ENCODE results near the gene CIRBP.
"Not testable (repeated sequence)": the region's sequence is repeated elsewhere in the genome, so short reads cannot be mapped to it uniquely, and the experiment has no call there.

CIRBP gene

DNA sequence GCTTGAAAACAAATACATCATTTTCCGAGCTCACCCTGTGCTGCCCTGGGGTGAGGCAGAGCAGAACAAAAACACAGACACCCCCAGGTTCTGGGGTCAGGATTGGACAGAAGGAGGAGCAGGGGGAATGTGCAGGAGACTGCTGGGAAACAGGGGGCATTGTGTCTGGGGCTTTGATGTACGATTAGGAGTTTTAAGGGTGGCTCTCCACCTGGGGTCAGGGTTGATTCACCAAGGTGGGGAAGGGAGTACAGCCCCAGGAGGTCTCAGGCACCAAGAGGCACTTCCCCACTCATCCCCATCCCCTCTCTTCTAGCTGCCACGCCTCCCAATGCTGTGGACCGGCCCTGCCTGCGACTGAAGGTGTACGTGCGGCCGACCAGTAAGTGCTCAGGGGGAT, 29.1 kb downstream of the CIRBP start:
- no peak overlapping the region for H3K4me3 ChIP-seq (replicated peaks; ENCODE audit: low read depth, low read length)
- no peak for DNase-seq (ENCODE audit: extremely low read depth, low read depth)
- TF ChIP-seq, protein P1, sequence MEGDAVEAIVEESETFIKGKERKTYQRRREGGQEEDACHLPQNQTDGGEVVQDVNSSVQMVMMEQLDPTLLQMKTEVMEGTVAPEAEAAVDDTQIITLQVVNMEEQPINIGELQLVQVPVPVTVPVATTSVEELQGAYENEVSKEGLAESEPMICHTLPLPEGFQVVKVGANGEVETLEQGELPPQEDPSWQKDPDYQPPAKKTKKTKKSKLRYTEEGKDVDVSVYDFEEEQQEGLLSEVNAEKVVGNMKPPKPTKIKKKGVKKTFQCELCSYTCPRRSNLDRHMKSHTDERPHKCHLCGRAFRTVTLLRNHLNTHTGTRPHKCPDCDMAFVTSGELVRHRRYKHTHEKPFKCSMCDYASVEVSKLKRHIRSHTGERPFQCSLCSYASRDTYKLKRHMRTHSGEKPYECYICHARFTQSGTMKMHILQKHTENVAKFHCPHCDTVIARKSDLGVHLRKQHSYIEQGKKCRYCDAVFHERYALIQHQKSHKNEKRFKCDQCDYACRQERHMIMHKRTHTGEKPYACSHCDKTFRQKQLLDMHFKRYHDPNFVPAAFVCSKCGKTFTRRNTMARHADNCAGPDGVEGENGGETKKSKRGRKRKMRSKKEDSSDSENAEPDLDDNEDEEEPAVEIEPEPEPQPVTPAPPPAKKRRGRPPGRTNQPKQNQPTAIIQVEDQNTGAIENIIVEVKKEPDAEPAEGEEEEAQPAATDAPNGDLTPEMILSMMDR (IDR thresholded peaks at IDR 0.05; ENCODE audit: low read depth, low read length, missing control alignments) = no peak

DNA sequence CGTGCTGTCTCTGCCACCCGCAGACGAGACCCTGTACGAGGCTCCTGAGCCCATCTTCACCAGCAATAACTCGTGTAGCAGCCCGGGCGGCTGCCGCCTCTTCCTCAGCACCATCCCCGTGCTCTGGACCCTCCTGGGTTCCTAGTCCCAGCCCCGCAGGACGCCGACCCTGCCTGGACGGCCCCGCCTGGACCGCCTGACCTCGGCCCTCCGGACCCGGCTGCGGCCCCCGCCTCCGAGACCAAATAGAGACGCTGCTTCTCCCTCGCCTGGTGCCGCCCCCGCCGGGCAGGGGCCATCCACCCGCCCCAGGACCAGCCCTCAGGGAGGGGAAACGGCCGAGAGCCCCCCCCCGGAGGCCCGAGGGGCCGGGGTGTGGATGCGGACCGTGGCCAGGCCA, 30.7 kb downstream of the CIRBP start:
- TF ChIP-seq, protein P1 (IDR thresholded peaks at IDR 0.05; ENCODE audit: low read depth, low read length, missing control alignments) = no peak
- no peak for DNase-seq (ENCODE audit: extremely low read depth, low read depth)
- no peak overlapping the region for H3K4me3 ChIP-seq (replicated peaks; ENCODE audit: low read depth, low read length)

DNA sequence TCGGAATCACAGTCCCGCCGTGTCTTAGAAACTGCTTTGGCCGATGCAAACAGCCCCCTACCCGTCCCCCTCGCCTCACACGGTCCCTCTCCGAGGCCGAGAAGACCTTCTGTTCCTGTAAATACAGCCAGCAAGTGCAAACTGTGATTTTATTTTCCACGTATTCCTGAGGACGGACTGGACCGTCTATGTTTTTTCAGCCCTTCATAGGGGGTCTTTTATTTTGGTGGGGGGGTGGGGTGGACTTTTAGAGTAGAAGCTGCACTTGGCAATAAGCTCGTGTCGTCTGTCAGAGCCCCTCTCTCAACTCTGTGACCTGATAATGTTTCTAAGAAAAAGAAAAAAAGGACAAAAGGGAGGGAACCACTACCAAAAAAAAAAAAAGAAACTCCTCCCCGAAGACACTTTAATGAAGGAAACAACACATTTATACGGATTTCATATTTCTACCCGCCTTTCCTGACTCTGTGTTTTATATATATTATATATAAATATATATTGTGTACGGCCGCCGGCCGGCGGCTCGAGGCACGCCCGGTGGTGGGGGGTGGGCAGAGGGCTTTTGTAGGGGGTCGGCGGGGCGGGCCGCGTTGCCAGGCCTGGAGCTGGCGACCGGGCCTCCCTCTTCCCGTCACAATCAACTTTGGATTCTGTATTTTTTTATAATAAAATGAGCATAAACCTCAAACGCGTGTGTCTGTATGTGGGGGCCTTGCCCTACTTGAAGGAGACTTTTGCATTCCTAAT, 31.8 kb downstream of the CIRBP start:
- DNase-seq (ENCODE audit: extremely low read depth, low read depth) = no peak
- TF ChIP-seq, protein P1 (IDR thresholded peaks at IDR 0.05; ENCODE audit: low read depth, low read length, missing control alignments) = no peak
- H3K4me3 ChIP-seq (replicated peaks; ENCODE audit: low read depth, low read length) = no peak overlapping the region

DNA sequence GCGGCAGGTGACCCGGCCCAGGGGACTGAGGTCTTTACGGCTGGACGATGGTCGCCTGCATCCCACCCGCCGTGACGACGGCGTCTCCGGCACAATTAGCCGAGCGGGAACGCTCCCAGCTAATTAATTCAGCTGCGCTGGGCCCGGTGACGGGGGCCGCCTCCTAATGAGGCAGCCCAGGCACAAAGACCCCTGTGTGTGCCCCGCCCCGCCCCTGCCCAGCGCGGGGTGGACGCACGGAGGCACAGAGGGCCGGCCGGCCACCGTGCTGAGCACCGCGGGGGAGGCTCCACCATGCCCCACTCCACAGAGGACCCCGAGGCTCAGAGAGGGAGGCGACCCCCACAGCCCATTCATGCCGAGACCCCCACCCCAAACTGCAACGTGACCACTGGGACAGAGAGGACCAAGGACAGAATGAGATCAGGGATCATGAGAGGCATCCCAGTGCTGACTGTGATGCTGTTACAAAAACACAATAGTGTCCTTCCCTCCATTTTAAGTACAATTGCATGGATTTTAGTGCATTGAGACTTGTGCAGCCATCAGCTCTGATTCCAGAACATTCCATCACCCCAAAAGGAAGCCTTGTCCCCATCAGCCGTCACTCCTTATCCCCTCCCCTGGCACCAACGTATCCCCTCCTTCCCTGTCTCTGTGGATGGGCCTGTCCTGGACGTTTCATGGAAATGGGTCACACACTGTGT, 33.6 kb downstream of the CIRBP start:
- H3K4me3 ChIP-seq (replicated peaks; ENCODE audit: low read depth, low read length) = no peak overlapping the region
- no peak for DNase-seq (ENCODE audit: extremely low read depth, low read depth)
- TF ChIP-seq, protein P1 (IDR thresholded peaks at IDR 0.05; ENCODE audit: low read depth, low read length, missing control alignments) = no peak

DNA sequence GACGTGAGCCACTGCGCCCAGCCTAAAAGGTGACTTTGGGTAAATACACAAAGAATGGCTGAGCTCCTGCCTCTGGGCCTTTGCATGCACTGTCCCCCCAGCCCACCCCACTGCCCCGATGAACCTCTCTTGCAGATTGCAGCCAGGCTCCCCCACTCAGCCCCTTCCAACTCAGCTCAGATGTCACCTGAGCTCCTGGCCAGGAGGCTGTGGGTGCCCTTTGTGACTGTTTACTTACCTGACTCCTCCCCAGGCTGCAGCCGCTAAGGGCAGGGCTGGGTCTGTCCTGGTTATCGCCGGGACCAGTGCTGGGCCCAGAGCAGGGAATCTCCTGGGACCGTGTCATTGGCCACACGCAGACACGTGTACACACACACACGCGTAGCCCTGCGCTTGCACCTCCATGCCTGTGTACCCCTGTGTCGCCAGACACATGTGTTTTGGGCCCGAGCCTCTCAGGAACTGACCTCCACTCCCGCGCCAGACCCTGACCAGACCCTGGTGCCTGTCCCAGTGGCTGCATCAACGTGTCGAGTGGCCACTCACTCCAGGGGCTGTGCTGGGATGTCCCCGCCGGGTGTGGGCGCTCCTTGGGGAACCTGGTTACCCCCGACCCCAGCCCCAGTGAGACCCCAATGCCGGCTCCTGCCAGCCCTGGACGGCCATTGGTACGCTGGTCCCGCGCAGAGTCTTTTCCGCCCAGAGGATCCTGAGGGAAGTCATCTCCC, 35.2 kb downstream of the CIRBP start:
- H3K4me3 ChIP-seq (replicated peaks; ENCODE audit: low read depth, low read length) = no peak overlapping the region
- TF ChIP-seq, protein P1 (IDR thresholded peaks at IDR 0.05; ENCODE audit: low read depth, low read length, missing control alignments) = no peak

DNA sequence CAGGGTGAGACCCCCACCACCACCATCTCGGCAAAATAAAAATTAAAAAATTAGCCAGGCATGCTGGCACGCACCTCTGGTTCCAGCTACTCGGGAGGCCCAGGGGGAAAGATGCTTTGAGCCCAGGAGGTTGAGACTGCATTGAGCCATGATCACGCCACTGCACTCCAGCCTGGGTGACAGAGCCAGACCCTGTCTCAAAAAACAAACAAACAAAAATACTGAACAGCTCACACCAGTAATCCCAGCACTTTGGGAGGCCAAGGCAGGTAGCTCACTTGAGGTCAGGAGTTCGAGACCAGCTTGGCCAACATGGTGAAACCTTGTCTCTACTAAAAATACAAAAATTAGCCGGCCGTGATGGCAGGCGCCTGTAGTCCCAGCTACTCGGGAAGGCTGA, 36.2 kb downstream of the CIRBP start:
- not testable (repeated sequence) for H3K4me3 ChIP-seq (replicated peaks; ENCODE audit: low read depth, low read length); DNase-seq (ENCODE audit: extremely low read depth, low read depth)

More for the DNA sequence above, 35.2 kb downstream of the CIRBP start:
- no peak for DNase-seq (ENCODE audit: extremely low read depth, low read depth)

DNA sequence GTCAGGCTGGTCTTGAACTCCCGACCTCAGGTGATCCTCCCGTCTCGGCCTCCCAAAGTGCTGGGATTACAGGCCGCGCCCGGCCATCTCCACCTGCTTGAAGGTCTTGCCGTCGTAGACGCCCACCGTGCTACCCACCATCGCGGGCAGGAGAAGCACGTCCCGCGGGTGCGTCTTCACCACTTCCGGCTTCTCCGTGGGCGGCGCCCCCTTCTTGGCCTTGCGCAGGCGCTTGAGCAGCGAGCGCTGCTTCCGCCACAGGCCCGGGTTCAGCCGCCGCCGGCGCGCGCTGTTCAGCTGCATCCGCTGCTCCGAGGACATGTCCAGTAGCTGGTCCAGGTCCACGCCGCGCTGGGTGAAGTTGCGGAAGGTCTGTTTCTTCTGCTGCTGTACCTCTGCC, 38.2 kb downstream of the CIRBP start:
- H3K4me3 ChIP-seq (replicated peaks; ENCODE audit: low read depth, low read length) = no peak overlapping the region
- TF ChIP-seq, protein P1 (IDR thresholded peaks at IDR 0.05; ENCODE audit: low read depth, low read length, missing control alignments) = no peak
- DNase-seq (ENCODE audit: extremely low read depth, low read depth) = no peak

Data from HFF-Myc (cell line).